Measurements from ENCODE around the gene METTL4. TPM values are rescaled to one million over a fixed set of nuclear protein-coding genes. Genes with fewer than 3 reads are reported as not detected.

Gene METTL4
- total RNA-seq, 1 experiment from 2014 or later = 15.5 TPM

DNA sequence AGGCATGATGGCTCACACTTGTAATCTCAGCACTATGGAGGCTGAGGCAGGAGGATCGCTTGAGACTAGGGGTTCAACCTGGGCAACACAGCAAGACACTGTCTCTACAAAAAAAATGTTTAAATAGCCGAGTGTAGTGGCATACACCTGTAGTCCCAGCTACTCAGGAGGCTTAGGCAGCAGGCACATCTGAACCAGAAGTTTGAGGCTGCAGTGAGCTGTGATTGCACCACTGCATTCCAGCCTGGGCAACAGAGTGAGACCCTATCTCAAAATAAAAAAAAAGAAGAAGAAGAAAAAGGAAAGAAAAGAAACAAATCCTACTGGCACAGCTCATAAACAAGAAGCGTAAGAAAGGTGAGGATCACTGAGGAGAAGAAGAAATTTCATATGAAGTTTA lies 19.9 kb downstream of the METTL4 start:
- Histone ChIP-seq H3K9ac (ENCODE audit: low read length) (no peak overlapping the region), H3K9me3 (ENCODE audit: control insufficient read depth in 1 of 2, insufficient read depth in 1 of 2, low read depth in 1 of 2, low read length in 2 of 2) (no peaks in the 10 kb centered on the region), H3K4me2 (ENCODE audit: low read length) (no peak overlapping the region), H3K79me2 (ENCODE audit: insufficient read depth, low read length) (no peaks in the 10 kb centered on the region), H3K4me1 (ENCODE audit: control insufficient read depth in 1 of 2, insufficient read depth in 2 of 2, low read length in 2 of 2) (no peaks in the 10 kb centered on the region), H3K27me3 (ENCODE audit: insufficient read depth, low read length) (no peaks in the 10 kb centered on the region), H3K27ac (ENCODE audit: low read depth, low read length) (no peak overlapping the region), H4K20me1 (ENCODE audit: insufficient read depth) (no peaks in the 10 kb centered on the region; the same call in 1 of the 2 replicates), H3K4me3 (replicated peaks in 1 of 2; ENCODE audit: low read depth in 1 of 2, low read length in 2 of 2) (no peak overlapping the region), H3K36me3 (ENCODE audit: control insufficient read depth in 1 of 2, insufficient read depth in 2 of 2, low read length in 2 of 2) (no peaks in the 10 kb centered on the region), H2AFZ (ENCODE audit: low read depth, low read length, poor library complexity, severe bottlenecking) (no peak overlapping the region), H3K9me2 (ENCODE audit: insufficient read depth) (no peaks in the 10 kb centered on the region)
- BruUV-seq (replicated peaks) = no TSS peak
- TF ChIP-seq EGR1 (IDR thresholded peaks at IDR 0.05; ENCODE audit: low read depth) (no peak), POLR2AphosphoS5 (IDR thresholded peaks at IDR 0.05; ENCODE audit: low read depth, low read length) (no peak), CBX3 (IDR thresholded peaks at IDR 0.05; ENCODE audit: low read depth) (no peak), RAD21 (IDR thresholded peaks at IDR 0.05; ENCODE audit: low read depth) (no peak), CEBPB (IDR thresholded peaks at IDR 0.05; ENCODE audit: low read depth) (no peak), JUND (IDR thresholded peaks at IDR 0.05) (no peak), SRF (IDR thresholded peaks at IDR 0.05; ENCODE audit: low read depth) (no peak), SP1 (IDR thresholded peaks at IDR 0.05; ENCODE audit: low read depth) (no peak), ZFX (IDR thresholded peaks at IDR 0.05) (no peak), EZH2phosphoT487 (IDR thresholded peaks at IDR 0.05; ENCODE audit: borderline replicate concordance) (no peak), TCF7L2 (IDR thresholded peaks at IDR 0.05; ENCODE audit: borderline replicate concordance, extremely low read depth, insufficient read depth, insufficient read length) (no peak), ZNF274 (IDR thresholded peaks at IDR 0.05; ENCODE audit: low read depth, low read length) (no peak), POLR2A (IDR thresholded peaks at IDR 0.05; ENCODE audit: borderline replicate concordance, extremely low read depth, insufficient read depth, insufficient read length) (no peak), ELF1 (IDR thresholded peaks at IDR 0.05; ENCODE audit: borderline replicate concordance, low read depth) (no peak), SIN3A (IDR thresholded peaks at IDR 0.05; ENCODE audit: low read depth) (no peak)
- TF ChIP-seq, protein P1, sequence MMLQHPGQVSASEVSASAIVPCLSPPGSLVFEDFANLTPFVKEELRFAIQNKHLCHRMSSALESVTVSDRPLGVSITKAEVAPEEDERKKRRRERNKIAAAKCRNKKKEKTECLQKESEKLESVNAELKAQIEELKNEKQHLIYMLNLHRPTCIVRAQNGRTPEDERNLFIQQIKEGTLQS (IDR thresholded peaks at IDR 0.05) = no peak
- TF ChIP-seq, protein P2, sequence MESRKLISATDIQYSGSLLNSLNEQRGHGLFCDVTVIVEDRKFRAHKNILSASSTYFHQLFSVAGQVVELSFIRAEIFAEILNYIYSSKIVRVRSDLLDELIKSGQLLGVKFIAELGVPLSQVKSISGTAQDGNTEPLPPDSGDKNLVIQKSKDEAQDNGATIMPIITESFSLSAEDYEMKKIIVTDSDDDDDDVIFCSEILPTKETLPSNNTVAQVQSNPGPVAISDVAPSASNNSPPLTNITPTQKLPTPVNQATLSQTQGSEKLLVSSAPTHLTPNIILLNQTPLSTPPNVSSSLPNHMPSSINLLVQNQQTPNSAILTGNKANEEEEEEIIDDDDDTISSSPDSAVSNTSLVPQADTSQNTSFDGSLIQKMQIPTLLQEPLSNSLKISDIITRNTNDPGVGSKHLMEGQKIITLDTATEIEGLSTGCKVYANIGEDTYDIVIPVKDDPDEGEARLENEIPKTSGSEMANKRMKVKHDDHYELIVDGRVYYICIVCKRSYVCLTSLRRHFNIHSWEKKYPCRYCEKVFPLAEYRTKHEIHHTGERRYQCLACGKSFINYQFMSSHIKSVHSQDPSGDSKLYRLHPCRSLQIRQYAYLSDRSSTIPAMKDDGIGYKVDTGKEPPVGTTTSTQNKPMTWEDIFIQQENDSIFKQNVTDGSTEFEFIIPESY (IDR thresholded peaks at IDR 0.05; ENCODE audit: extremely low read depth, insufficient replicate concordance, low read length) = no peak
- TF ChIP-seq, protein P3, sequence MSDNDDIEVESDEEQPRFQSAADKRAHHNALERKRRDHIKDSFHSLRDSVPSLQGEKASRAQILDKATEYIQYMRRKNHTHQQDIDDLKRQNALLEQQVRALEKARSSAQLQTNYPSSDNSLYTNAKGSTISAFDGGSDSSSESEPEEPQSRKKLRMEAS (IDR thresholded peaks at IDR 0.05) = no peak
- TF ChIP-seq, protein P4, sequence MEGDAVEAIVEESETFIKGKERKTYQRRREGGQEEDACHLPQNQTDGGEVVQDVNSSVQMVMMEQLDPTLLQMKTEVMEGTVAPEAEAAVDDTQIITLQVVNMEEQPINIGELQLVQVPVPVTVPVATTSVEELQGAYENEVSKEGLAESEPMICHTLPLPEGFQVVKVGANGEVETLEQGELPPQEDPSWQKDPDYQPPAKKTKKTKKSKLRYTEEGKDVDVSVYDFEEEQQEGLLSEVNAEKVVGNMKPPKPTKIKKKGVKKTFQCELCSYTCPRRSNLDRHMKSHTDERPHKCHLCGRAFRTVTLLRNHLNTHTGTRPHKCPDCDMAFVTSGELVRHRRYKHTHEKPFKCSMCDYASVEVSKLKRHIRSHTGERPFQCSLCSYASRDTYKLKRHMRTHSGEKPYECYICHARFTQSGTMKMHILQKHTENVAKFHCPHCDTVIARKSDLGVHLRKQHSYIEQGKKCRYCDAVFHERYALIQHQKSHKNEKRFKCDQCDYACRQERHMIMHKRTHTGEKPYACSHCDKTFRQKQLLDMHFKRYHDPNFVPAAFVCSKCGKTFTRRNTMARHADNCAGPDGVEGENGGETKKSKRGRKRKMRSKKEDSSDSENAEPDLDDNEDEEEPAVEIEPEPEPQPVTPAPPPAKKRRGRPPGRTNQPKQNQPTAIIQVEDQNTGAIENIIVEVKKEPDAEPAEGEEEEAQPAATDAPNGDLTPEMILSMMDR (IDR thresholded peaks at IDR 0.05 in 2 of 3, conservative IDR thresholded peaks at IDR 0.05 in 1 of 3; ENCODE audit: borderline replicate concordance in 1 of 3, insufficient read depth in 1 of 3, low read depth in 2 of 3, low read length in 2 of 3) = no peak
- TF ChIP-seq, protein P5, sequence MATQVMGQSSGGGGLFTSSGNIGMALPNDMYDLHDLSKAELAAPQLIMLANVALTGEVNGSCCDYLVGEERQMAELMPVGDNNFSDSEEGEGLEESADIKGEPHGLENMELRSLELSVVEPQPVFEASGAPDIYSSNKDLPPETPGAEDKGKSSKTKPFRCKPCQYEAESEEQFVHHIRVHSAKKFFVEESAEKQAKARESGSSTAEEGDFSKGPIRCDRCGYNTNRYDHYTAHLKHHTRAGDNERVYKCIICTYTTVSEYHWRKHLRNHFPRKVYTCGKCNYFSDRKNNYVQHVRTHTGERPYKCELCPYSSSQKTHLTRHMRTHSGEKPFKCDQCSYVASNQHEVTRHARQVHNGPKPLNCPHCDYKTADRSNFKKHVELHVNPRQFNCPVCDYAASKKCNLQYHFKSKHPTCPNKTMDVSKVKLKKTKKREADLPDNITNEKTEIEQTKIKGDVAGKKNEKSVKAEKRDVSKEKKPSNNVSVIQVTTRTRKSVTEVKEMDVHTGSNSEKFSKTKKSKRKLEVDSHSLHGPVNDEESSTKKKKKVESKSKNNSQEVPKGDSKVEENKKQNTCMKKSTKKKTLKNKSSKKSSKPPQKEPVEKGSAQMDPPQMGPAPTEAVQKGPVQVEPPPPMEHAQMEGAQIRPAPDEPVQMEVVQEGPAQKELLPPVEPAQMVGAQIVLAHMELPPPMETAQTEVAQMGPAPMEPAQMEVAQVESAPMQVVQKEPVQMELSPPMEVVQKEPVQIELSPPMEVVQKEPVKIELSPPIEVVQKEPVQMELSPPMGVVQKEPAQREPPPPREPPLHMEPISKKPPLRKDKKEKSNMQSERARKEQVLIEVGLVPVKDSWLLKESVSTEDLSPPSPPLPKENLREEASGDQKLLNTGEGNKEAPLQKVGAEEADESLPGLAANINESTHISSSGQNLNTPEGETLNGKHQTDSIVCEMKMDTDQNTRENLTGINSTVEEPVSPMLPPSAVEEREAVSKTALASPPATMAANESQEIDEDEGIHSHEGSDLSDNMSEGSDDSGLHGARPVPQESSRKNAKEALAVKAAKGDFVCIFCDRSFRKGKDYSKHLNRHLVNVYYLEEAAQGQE (IDR thresholded peaks at IDR 0.05; ENCODE audit: low read depth) = no peak
- ATAC-seq = no peak
- RAD21 ChIA-PET (ENCODE audit: low non-redundant PET in 1 of 2, low total read pairs in 2 of 2, uncharacterized antibody in 2 of 2, unreplicated experiment in 2 of 2) = no interaction called here
- CTCF ChIA-PET = no interaction called here
- no peak for DNase-seq (ENCODE audit: low read depth, low spot score)
- POLR2A ChIA-PET = no interaction called here
- intact Hi-C loops (cut with micrococcal nuclease) = no loop called here
